Measurements from ENCODE around the gene HSF2BP. TPM values are rescaled to one million over a fixed set of nuclear protein-coding genes. Genes with fewer than 3 reads are reported as not detected.

The HSF2BP gene
- total RNA-seq, 1 donor, result 1.8 TPM

GRCh38 chr21:43679951-43680350 lies 20.7 kb upstream of the HSF2BP start:
- H3K36me3 ChIP-seq (ENCODE audit: insufficient read depth, low read length), result peaks cover 48% of the 10 kb centered on the region
- TF ChIP-seq CTCF (IDR thresholded peaks at IDR 0.05; ENCODE audit: extremely low read depth, low read depth, low read length), result no peak
- DNase-seq (ENCODE audit: insufficient read length, low spot score, missing footprints), result no peak

GRCh38 chr21:43676391-43676790 lies 17.1 kb upstream of the HSF2BP start:
- no peak overlapping the region for H3K27ac ChIP-seq (ENCODE audit: low read depth, low read length)
- no peaks in the 10 kb centered on the region for H3K9me3 ChIP-seq (ENCODE audit: low read depth, low read length)
- no peak for TF ChIP-seq CTCF (IDR thresholded peaks at IDR 0.05; ENCODE audit: extremely low read depth, low read depth, low read length)
- H3K4me2 ChIP-seq (ENCODE audit: insufficient read depth, low read length), result no peak overlapping the region
- no peaks in the 10 kb centered on the region for H3K27me3 ChIP-seq (ENCODE audit: insufficient read depth, low read length)
- H4K20me1 ChIP-seq (ENCODE audit: insufficient read depth, low read length), result no peaks in the 10 kb centered on the region
- peaks cover 3% of the 10 kb centered on the region for H3K79me2 ChIP-seq (ENCODE audit: insufficient read depth, low read length)
- H3K4me1 ChIP-seq (ENCODE audit: insufficient read depth, low read length), result no peaks in the 10 kb centered on the region
- peaks cover 33% of the 10 kb centered on the region for H3K36me3 ChIP-seq (ENCODE audit: insufficient read depth, low read length)
- no peak for DNase-seq (ENCODE audit: insufficient read length, low spot score, missing footprints)
- no peak overlapping the region for H2AFZ ChIP-seq (ENCODE audit: low read length)
- H3K4me3 ChIP-seq (ENCODE audit: insufficient read depth, low read length), result no peak overlapping the region

More at GRCh38 chr21:43679951-43680350, 20.7 kb upstream of the HSF2BP start:
- Histone ChIP-seq H3K4me3 (ENCODE audit: insufficient read depth, low read length) (no peak overlapping the region), H3K27ac (ENCODE audit: low read depth, low read length) (no peak overlapping the region), H3K9me3 (ENCODE audit: low read depth, low read length) (no peaks in the 10 kb centered on the region), H2AFZ (ENCODE audit: low read length) (no peak overlapping the region), H3K4me2 (ENCODE audit: insufficient read depth, low read length) (no peak overlapping the region), H3K79me2 (ENCODE audit: insufficient read depth, low read length) (peaks cover 3% of the 10 kb centered on the region), H3K27me3 (ENCODE audit: insufficient read depth, low read length) (no peaks in the 10 kb centered on the region), H3K4me1 (ENCODE audit: insufficient read depth, low read length) (no peaks in the 10 kb centered on the region), H4K20me1 (ENCODE audit: insufficient read depth, low read length) (no peaks in the 10 kb centered on the region)

- DNase-seq (ENCODE audit: insufficient read length, low spot score, missing footprints), result peak; percentile 56
- Histone ChIP-seq H4K20me1 (ENCODE audit: insufficient read depth, low read length) (no peaks in the 10 kb centered on the region), H3K36me3 (ENCODE audit: insufficient read depth, low read length) (peaks cover 33% of the 10 kb centered on the region), H3K79me2 (ENCODE audit: insufficient read depth, low read length) (peaks cover 3% of the 10 kb centered on the region), H3K4me1 (ENCODE audit: insufficient read depth, low read length) (no peaks in the 10 kb centered on the region), H3K4me3 (ENCODE audit: insufficient read depth, low read length) (no peak overlapping the region), H3K4me2 (ENCODE audit: insufficient read depth, low read length) (no peak overlapping the region), H3K27ac (ENCODE audit: low read depth, low read length) (no peak overlapping the region), H2AFZ (ENCODE audit: low read length) (no peak overlapping the region), H3K9me3 (ENCODE audit: low read depth, low read length) (no peaks in the 10 kb centered on the region), H3K27me3 (ENCODE audit: insufficient read depth, low read length) (no peaks in the 10 kb centered on the region)
- TF ChIP-seq CTCF (IDR thresholded peaks at IDR 0.05; ENCODE audit: extremely low read depth, low read depth, low read length), result no peak
These were observed 16.6 kb upstream of the HSF2BP start for GRCh38 chr21:43675871-43676270.

- H4K20me1 ChIP-seq (ENCODE audit: insufficient read depth, low read length), result peaks cover 55% of the 10 kb centered on the region
- peaks cover 13% of the 10 kb centered on the region for H3K36me3 ChIP-seq (ENCODE audit: insufficient read depth, low read length)
These were observed 10.7 kb upstream of the HSF2BP start for GRCh38 chr21:43669828-43670605.

More at GRCh38 chr21:43669828-43670605, 10.7 kb upstream of the HSF2BP start:
- Histone ChIP-seq H3K4me2 (ENCODE audit: insufficient read depth, low read length) (no peak overlapping the region), H3K27me3 (ENCODE audit: insufficient read depth, low read length) (no peaks in the 10 kb centered on the region), H3K4me3 (ENCODE audit: insufficient read depth, low read length) (no peak overlapping the region), H3K27ac (ENCODE audit: low read depth, low read length) (no peak overlapping the region), H2AFZ (ENCODE audit: low read length) (no peak overlapping the region), H3K9me3 (ENCODE audit: low read depth, low read length) (no peaks in the 10 kb centered on the region), H3K4me1 (ENCODE audit: insufficient read depth, low read length) (peaks cover 6% of the 10 kb centered on the region), H3K79me2 (ENCODE audit: insufficient read depth, low read length) (peaks cover 32% of the 10 kb centered on the region)
- DNase-seq (ENCODE audit: insufficient read length, low spot score, missing footprints), result no peak
- no peak for TF ChIP-seq CTCF (IDR thresholded peaks at IDR 0.05; ENCODE audit: extremely low read depth, low read depth, low read length)

Measured in osteoblast (primary cell).